ENCODE data around the gene TAF12.

GRCh38 chr1:28671254-28671780 lies 28.4 kb upstream of the TAF12 start:
- TF ChIP-seq CTCF (IDR thresholded peaks at IDR 0.05 in 4 of 5, conservative IDR thresholded peaks at IDR 0.05 in 1 of 5) = no peak
- no peak for TF ChIP-seq POLR2A (IDR thresholded peaks at IDR 0.05)

Measured in gastrocnemius medialis (tissue), 4 donors.